ENCODE measurements around the gene GAB4.

DNA sequence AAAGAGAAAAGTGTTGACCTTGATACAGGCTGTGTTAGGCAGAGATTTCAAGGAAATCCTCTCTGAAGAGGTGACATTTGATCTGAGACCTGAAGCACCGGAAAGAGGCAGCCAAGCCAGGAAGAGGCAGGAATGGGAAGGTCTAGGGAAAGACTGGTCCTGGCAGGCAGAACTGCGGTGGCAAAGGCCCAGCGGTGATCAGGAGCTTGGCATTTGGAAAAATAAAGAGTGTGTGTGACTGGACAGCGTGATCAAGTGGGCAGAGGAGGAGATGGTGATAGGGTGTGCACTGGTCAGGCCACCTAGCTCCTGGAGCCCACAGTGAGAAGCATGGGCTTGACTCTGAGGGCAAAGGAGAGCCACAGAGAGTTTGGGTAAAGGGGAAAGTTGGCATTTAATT lies 27.2 kb upstream of the GAB4 start:
- TF ChIP-seq, protein P1, sequence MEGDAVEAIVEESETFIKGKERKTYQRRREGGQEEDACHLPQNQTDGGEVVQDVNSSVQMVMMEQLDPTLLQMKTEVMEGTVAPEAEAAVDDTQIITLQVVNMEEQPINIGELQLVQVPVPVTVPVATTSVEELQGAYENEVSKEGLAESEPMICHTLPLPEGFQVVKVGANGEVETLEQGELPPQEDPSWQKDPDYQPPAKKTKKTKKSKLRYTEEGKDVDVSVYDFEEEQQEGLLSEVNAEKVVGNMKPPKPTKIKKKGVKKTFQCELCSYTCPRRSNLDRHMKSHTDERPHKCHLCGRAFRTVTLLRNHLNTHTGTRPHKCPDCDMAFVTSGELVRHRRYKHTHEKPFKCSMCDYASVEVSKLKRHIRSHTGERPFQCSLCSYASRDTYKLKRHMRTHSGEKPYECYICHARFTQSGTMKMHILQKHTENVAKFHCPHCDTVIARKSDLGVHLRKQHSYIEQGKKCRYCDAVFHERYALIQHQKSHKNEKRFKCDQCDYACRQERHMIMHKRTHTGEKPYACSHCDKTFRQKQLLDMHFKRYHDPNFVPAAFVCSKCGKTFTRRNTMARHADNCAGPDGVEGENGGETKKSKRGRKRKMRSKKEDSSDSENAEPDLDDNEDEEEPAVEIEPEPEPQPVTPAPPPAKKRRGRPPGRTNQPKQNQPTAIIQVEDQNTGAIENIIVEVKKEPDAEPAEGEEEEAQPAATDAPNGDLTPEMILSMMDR (IDR thresholded peaks at IDR 0.05 in 4 of 5, conservative IDR thresholded peaks at IDR 0.05 in 1 of 5), result no peak
- TF ChIP-seq POLR2A (IDR thresholded peaks at IDR 0.05), result no peak
